Stimulated activated CD4-positive, alpha-beta T cell treated with anti-CD3 and anti-CD28 coated beads, Interleukin-2, amount 100 ng/mL, for 4 hours (primary cell): ENCODE data around the gene KLHL15.

Source experiments
- DNase-seq: peaks from one replicate; pipeline ENCODE4 v3.0.0-alpha.2; 2020; ENCODE audit warnings: low read depth

Gene KLHL15

GRCh38 chrX:23945206-23945605 lies 81.8 kb downstream of the KLHL15 start:
- DNase-seq = no peak

GRCh38 chrX:23944234-23944633 lies 82.8 kb downstream of the KLHL15 start:
- DNase-seq = no peak

GRCh38 chrX:23939203-23939602 lies 87.8 kb downstream of the KLHL15 start:
- DNase-seq = no peak

DNA sequence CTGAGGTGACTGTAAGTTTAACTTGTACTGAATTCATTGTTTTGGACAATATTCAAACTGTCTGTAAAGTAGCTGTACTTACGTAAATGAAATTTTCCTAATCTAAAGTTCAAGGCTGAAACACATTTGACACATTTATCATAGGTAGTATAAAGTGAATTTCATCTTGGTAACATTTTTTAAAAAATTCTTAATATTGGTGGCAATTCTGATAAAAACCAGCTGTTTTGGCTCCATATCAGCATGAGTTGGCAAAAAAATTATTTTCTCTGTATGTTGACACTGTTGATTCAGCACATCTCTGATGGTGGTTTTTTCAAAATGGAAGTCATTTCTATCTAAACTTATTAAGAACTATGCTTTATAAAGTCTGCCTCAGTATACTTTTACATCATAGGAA lies 88.3 kb downstream of the KLHL15 start:
- no peak for DNase-seq

DNA sequence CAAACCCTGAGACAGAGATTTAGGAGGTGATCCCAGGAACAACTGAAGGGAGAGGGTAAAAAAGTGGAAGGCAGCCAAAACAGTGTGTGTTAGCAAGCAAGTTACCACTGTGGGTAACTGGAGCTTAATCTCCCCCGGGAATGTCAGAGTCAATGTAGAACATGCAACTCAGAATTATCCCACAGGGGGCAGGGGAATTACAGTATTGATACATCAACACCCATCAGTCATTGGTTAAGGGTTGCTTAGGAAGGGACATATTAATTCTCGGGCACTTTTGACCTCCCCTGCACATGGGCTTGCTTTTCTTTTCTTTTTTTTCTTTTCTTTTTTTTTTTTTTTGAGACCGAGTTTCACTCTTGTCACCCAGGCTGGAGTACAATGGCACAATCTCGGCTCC lies 89.9 kb downstream of the KLHL15 start:
- DNase-seq = no peak

DNA sequence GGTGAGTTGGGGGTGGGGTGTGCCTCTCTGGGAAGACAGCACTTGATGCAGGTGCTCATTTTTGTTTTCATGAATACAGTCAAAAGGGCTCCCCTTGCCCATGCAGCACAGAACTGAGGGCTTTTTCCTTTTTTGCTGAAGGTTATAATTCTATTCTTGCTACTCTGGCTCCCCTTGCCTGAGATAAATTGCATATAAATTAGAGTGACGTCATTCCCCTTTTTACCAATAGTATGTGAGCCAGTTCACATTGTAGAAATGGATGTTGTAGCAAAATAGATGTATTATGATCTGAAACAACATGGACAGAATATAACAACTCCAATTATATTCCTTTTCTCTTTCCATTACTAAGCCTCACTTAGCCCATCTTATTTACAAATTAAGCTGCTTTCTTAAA lies 90.8 kb downstream of the KLHL15 start:
- no peak for DNase-seq

GRCh38 chrX:23935106-23935505 lies 91.9 kb downstream of the KLHL15 start:
- no peak for DNase-seq
